SK-N-SH treated with all-trans-retinoic acid at 6 μM for 48 hours (cell line): ENCODE results near the gene TMEM31.

Experiments used
- ARNTL ChIP-seq: fragments of 450-650 bp; formaldehyde crosslinking; IDR thresholded peaks from 2 replicates; pipeline ENCODE4 v1.5.0; 2020; ENCODE audit warnings: low read depth, mild to moderate bottlenecking, moderate library complexity, borderline replicate concordance
- CSRNP3 ChIP-seq: fragments of 250-450 bp; sonication (Bioruptor Pico); IDR thresholded peaks from 2 replicates; pipeline ENCODE4 v1.5.1; 2021; ENCODE audit warnings: mild to moderate bottlenecking, moderate library complexity
- ISL1 ChIP-seq: fragments of 250-450 bp; sonication (Bioruptor Pico); IDR thresholded peaks from 2 replicates; pipeline ENCODE4 v2.1.2; 2022; ENCODE audit warnings: mild to moderate bottlenecking, moderate library complexity
- PATZ1 ChIP-seq: fragments of 250-450 bp; sonication (Bioruptor Pico); IDR thresholded peaks from 2 replicates; pipeline ENCODE4 v1.8.0; 2020; ENCODE audit warnings: mild to moderate bottlenecking, moderate library complexity, borderline replicate concordance
- POU6F1 ChIP-seq: fragments of 250-450 bp; sonication (Bioruptor Pico); IDR thresholded peaks from 2 replicates; pipeline ENCODE4 v1.8.0; 2021; ENCODE audit warnings: low read depth, mild to moderate bottlenecking, moderate library complexity, borderline replicate concordance
- RARB ChIP-seq: fragments of 250-450 bp; sonication (Bioruptor Pico); IDR thresholded peaks from 2 replicates; pipeline ENCODE4 v1.8.0; 2021; ENCODE audit warnings: mild to moderate bottlenecking, moderate library complexity
- SNAI2 ChIP-seq: fragments of 250-450 bp; sonication (Bioruptor Pico); IDR thresholded peaks from 2 replicates; pipeline ENCODE4 v1.5.0; 2020; ENCODE audit warnings: mild to moderate bottlenecking, moderate library complexity
- TCF4 ChIP-seq: fragments of 250-450 bp; sonication (Bioruptor Pico); IDR thresholded peaks from 2 replicates; pipeline ENCODE4 v1.8.0; 2021; ENCODE audit warnings: mild to moderate bottlenecking, moderate library complexity, borderline replicate concordance
- TOX ChIP-seq: fragments of 250-450 bp; sonication (Bioruptor Pico); IDR thresholded peaks from 2 replicates; pipeline ENCODE4 v1.8.0; 2021; ENCODE audit warnings: mild to moderate bottlenecking, moderate library complexity, borderline replicate concordance
- ZC3H10 ChIP-seq: fragments of 250-450 bp; sonication (Bioruptor Pico); IDR thresholded peaks from 2 replicates; pipeline ENCODE4 v1.5.1; 2021; ENCODE audit warnings: mild to moderate bottlenecking, moderate library complexity
- ZFP3 ChIP-seq: fragments of 250-450 bp; sonication (Bioruptor Pico); IDR thresholded peaks from 2 replicates; pipeline ENCODE4 v1.5.0; 2020; ENCODE audit warnings: mild to moderate bottlenecking, moderate library complexity
- ZNF8 ChIP-seq: fragments of 450-650 bp; formaldehyde crosslinking; IDR thresholded peaks from 2 replicates; pipeline ENCODE4 v1.5.0; 2020; ENCODE audit warnings: mild to moderate bottlenecking, moderate library complexity
- TF ChIP-seq, protein P1 (sequence below): fragments of 250-450 bp; sonication (Bioruptor Pico); IDR thresholded peaks from 2 replicates; pipeline ENCODE4 v1.5.0; 2020; ENCODE audit warnings: mild to moderate bottlenecking, moderate library complexity

- no peak for TF ChIP-seq SNAI2
- TF ChIP-seq RARB (CRISPR knock-in tag), result no peak
- no peak for TF ChIP-seq TOX (CRISPR knock-in tag)
- TF ChIP-seq ZFP3, result no peak
- TF ChIP-seq ARNTL (CRISPR knock-in tag), result no peak
- no peak for TF ChIP-seq ISL1 (CRISPR knock-in tag)
- TF ChIP-seq TCF4, result no peak
- TF ChIP-seq ZNF8 (CRISPR knock-in tag), result no peak
- TF ChIP-seq, protein P1, sequence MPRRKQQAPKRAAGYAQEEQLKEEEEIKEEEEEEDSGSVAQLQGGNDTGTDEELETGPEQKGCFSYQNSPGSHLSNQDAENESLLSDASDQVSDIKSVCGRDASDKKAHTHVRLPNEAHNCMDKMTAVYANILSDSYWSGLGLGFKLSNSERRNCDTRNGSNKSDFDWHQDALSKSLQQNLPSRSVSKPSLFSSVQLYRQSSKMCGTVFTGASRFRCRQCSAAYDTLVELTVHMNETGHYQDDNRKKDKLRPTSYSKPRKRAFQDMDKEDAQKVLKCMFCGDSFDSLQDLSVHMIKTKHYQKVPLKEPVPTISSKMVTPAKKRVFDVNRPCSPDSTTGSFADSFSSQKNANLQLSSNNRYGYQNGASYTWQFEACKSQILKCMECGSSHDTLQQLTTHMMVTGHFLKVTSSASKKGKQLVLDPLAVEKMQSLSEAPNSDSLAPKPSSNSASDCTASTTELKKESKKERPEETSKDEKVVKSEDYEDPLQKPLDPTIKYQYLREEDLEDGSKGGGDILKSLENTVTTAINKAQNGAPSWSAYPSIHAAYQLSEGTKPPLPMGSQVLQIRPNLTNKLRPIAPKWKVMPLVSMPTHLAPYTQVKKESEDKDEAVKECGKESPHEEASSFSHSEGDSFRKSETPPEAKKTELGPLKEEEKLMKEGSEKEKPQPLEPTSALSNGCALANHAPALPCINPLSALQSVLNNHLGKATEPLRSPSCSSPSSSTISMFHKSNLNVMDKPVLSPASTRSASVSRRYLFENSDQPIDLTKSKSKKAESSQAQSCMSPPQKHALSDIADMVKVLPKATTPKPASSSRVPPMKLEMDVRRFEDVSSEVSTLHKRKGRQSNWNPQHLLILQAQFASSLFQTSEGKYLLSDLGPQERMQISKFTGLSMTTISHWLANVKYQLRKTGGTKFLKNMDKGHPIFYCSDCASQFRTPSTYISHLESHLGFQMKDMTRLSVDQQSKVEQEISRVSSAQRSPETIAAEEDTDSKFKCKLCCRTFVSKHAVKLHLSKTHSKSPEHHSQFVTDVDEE (CRISPR knock-in tag), result no peak
- TF ChIP-seq PATZ1 (CRISPR knock-in tag), result no peak
- TF ChIP-seq CSRNP3 (CRISPR knock-in tag), result no peak
- no peak for TF ChIP-seq POU6F1 (CRISPR knock-in tag)
- TF ChIP-seq ZC3H10 (CRISPR knock-in tag), result no peak
Observed at GRCh38 chrX:103678199-103678993, 32.3 kb upstream of the TMEM31 start.
